GM21360 (cell line): ENCODE measurements around the gene ANXA4.
"Not testable (repeated sequence)": the region's sequence is repeated elsewhere in the genome, so short reads cannot be mapped to it uniquely, and the experiment has no call there.

Experiments used
- ATAC-seq: cut with Tn5 transposase; IDR thresholded peaks from one replicate; pipeline ENCODE4 v1.9.1; 2021; ENCODE audit warnings: mild to moderate bottlenecking, moderate library complexity; ENCODE audit not compliant: unreplicated experiment

ANXA4 gene

GRCh38 chr2:69753659-69754363 is 11.9 kb downstream of the ANXA4 start:
- no peak for ATAC-seq

GRCh38 chr2:69754633-69755032 is 12.7 kb downstream of the ANXA4 start:
- no peak for ATAC-seq

- no peak for ATAC-seq
Observed at GRCh38 chr2:69755862-69756467, 14.0 kb downstream of the ANXA4 start.

- no peak for ATAC-seq
Observed at GRCh38 chr2:69762025-69762424, 20.1 kb downstream of the ANXA4 start.

- no peak for ATAC-seq
Observed at GRCh38 chr2:69762513-69763494, 20.9 kb downstream of the ANXA4 start.

- not testable (repeated sequence) for ATAC-seq
Observed at GRCh38 chr2:69763831-69764230, 21.9 kb downstream of the ANXA4 start.

GRCh38 chr2:69764286-69765095 is 22.6 kb downstream of the ANXA4 start:
- no peak for ATAC-seq

- no peak for ATAC-seq
Observed at GRCh38 chr2:69765096-69765380, 23.1 kb downstream of the ANXA4 start.

GRCh38 chr2:69766014-69766413 is 24.1 kb downstream of the ANXA4 start:
- no peak for ATAC-seq

- no peak for ATAC-seq
Observed at GRCh38 chr2:69767034-69767433, 25.1 kb downstream of the ANXA4 start.

- ATAC-seq: no peak
Observed at GRCh38 chr2:69768235-69768634, 26.3 kb downstream of the ANXA4 start.

- no peak for ATAC-seq
Observed at GRCh38 chr2:69768789-69769188, 26.9 kb downstream of the ANXA4 start.

- ATAC-seq: no peak
Observed at GRCh38 chr2:69769272-69769671, 27.3 kb downstream of the ANXA4 start.

- ATAC-seq: no peak
Observed at GRCh38 chr2:69770193-69770702, 28.3 kb downstream of the ANXA4 start.

- ATAC-seq: no peak
Observed at GRCh38 chr2:69770747-69771146, 28.8 kb downstream of the ANXA4 start.

- no peak for ATAC-seq
Observed at GRCh38 chr2:69771461-69771860, 29.5 kb downstream of the ANXA4 start.

GRCh38 chr2:69773206-69773605 is 31.3 kb downstream of the ANXA4 start:
- no peak for ATAC-seq

- ATAC-seq: not testable (repeated sequence)
Observed at GRCh38 chr2:69774258-69774983, 32.5 kb downstream of the ANXA4 start.

GRCh38 chr2:69774984-69775982 is 33.3 kb downstream of the ANXA4 start:
- ATAC-seq: no peak
